ENCODE data around the gene HLCS. TPM values are rescaled to one million over a fixed set of nuclear protein-coding genes. Genes with fewer than 3 reads are reported as not detected.

HLCS gene
- total and polyA plus RNA-seq, 5 experiments from 2014 or later = 6.2 to 13.4 (median 12.3) TPM

GRCh38 chr21:36753556-36753955 is 212.9 kb downstream of the HLCS start:
- no peak overlapping the region for H3K4me3 Mint-ChIP-seq
- H3K27me3 Mint-ChIP-seq = peaks cover 3 to 14% (median 6%) of the 10 kb centered on the region in 5 donors
- H3K27ac Mint-ChIP-seq = no peak overlapping the region
- no peak for DNase-seq
- ATAC-seq = no peak
- no peaks in the 10 kb centered on the region for H3K9me3 Mint-ChIP-seq
- H3K36me3 Mint-ChIP-seq = peaks cover 47 to 86% (median 68%) of the 10 kb centered on the region in 3 donors
- POLR2A ChIA-PET = no interaction called here
- H3K4me1 Mint-ChIP-seq = peaks cover 0 to 3% (median under 1%) of the 10 kb centered on the region in 4 donors

GRCh38 chr21:36751383-36751782 is 215.1 kb downstream of the HLCS start:
- H3K36me3 Mint-ChIP-seq = peaks cover 44 to 75% (median 57%) of the 10 kb centered on the region in 3 donors
- peaks cover 0 to 16% (median 12%) of the 10 kb centered on the region in 4 donors for H3K4me1 Mint-ChIP-seq
- no peak overlapping the region for H3K4me3 Mint-ChIP-seq
- H3K27ac Mint-ChIP-seq = no peak overlapping the region
- H3K27me3 Mint-ChIP-seq = peaks cover 14 to 27% (median 18%) of the 10 kb centered on the region in 5 donors
- DNase-seq (no peak), ATAC-seq (no peak)
- no peaks in the 10 kb centered on the region for H3K9me3 Mint-ChIP-seq
- POLR2A ChIA-PET = no interaction called here

DNA sequence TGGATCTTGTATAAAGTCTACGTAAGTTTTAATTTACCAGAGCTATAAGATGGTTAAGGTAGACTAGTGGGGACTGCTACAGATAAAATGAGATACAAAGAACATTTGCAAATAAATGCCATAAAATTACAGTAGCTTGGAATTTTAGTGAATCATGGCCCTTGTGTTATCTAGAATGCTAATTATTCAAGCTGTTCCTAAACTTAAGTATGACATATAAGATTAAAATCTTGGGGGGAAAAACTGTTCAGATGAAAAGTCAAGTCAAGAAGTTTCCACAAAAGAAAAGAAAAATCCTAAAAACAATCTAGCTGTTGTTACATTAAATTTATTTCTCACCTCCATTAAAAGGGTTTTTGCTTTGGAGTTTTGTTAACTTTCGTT is 215.9 kb downstream of the HLCS start:
- H3K27ac Mint-ChIP-seq = no peak overlapping the region
- POLR2A ChIA-PET = no interaction called here
- no peak overlapping the region for H3K4me3 Mint-ChIP-seq
- H3K9me3 Mint-ChIP-seq = no peaks in the 10 kb centered on the region
- H3K27me3 Mint-ChIP-seq = peaks cover 18 to 32% (median 26%) of the 10 kb centered on the region in 5 donors
- H3K36me3 Mint-ChIP-seq = peaks cover 41 to 67% (median 51%) of the 10 kb centered on the region in 3 donors
- ATAC-seq (no peak), DNase-seq (no peak)
- H3K4me1 Mint-ChIP-seq = peaks cover 0 to 16% (median 13%) of the 10 kb centered on the region in 4 donors

DNA sequence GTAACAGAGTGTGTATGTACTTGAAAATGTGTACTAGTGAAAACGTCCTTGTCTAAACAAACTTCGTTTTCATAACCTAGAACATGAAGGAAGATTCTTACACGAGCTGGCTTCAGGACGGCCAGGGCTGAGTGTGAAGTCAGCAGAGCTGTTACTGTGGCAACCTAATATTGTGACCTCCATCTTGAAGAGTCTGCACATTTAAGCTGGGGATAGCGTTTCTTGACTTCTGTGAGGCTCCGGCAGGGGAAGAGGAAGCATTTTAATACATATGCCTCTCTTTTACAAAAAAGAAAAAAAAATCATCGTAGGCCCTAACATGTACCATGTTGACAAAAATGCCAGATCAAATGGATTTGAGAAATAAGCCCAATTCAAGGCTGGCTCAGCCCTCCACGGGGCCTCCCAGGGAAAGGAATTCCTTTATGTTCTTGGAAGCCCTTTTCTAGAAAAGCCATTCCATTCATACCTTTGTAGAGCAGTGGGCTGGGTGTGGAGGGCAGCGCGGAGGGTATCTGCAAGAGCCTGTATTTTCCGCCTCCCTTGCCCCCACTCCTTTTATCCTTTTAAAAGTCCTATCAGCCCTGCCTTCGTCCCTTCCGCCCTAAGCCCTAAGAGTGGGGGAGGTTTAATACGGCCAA is 216.4 kb downstream of the HLCS start:
- Mint-ChIP-seq H3K4me1 (peaks cover 0 to 16% (median 13%) of the 10 kb centered on the region in 4 donors), H3K27me3 (peaks cover 22 to 38% (median 31%) of the 10 kb centered on the region in 5 donors), H3K4me3 (peak overlapping the region in 1 of 10 donors; percentile 12), H3K36me3 (peaks cover 38 to 62% (median 47%) of the 10 kb centered on the region in 3 donors), H3K27ac (no peak overlapping the region), H3K9me3 (no peaks in the 10 kb centered on the region)
- POLR2A ChIA-PET = no interaction called here
- ATAC-seq (no peak), DNase-seq (no peak)

DNA sequence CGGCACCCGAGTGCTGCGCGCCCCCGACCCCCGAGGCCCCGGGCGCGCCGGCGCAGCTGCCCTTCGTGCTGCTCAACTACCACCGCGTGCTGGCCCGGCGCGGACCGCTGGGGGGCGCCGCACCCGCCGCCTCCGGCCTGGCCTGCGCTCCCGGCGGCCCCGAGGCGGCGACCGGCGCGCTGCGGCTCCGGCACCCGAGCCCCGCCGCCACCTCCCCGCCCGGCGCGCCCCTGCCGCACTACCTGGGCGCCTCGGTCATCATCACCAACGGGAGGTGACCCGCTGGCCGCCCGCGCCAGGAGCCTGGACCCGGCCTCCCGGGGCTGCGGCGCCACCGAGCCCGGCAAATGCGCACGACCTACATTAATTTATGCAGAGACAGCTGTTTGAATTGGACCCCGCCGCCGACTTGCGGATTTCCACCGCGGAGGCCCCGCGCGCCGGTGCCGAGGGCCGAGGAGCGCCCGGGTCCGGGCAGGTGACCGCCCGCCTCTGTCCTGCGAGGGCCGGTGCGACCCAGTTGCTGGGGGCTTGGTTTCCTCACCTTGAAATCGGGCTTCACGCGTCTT is 218.6 kb downstream of the HLCS start:
- Mint-ChIP-seq H3K4me3 (peak overlapping the region in 8 of 10 donors; percentile 17 to 72 (median 50)), H3K4me1 (peaks cover 0 to 16% (median 13%) of the 10 kb centered on the region in 4 donors), H3K27me3 (peaks cover 28 to 53% (median 35%) of the 10 kb centered on the region in 5 donors), H3K36me3 (peaks cover 20 to 41% (median 25%) of the 10 kb centered on the region in 3 donors), H3K9me3 (no peaks in the 10 kb centered on the region), H3K27ac (no peak overlapping the region)
- peak in 2 of 10 donors; percentile 13 to 21 for DNase-seq
- ATAC-seq = peak; percentile 25 to 49
- POLR2A ChIA-PET = no interaction called here

- peaks cover 0 to 16% (median 13%) of the 10 kb centered on the region in 4 donors for H3K4me1 Mint-ChIP-seq
Measured at GRCh38 chr21:36747041-36747814, 219.2 kb downstream of the HLCS start.

DNA sequence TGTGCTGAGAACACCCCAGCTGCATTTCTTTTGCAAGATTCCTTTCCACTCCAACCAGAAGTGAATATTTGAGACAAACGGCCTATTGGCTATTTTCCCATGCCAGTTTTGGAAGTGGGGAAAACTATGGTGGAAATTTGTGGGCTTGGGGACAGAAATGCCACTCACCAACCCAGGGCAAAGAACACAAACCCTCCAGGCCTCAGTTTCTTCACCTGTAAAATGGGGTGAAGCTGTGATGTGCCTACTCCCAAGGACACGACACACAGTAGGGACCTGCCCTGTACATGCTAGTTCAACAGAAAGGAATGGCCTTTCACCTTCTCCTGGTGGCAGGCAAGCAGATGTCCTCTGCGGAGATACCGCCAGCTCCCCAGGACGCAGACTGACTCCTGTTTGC is 221.0 kb downstream of the HLCS start:
- no peaks in the 10 kb centered on the region for H3K9me3 Mint-ChIP-seq
- POLR2A ChIA-PET = interaction anchor here (0.7 kb wide), 1 partner anchor 1130 kb away, joined by 3 read pairs; no protein-coding TSS in a partner anchor
- ATAC-seq (no peak), DNase-seq (no peak)
- H3K4me1 Mint-ChIP-seq = peaks cover 0 to 16% (median 13%) of the 10 kb centered on the region in 4 donors
- peak overlapping the region in 1 of 10 donors; percentile 24 for H3K27ac Mint-ChIP-seq
- H3K27me3 Mint-ChIP-seq = peaks cover 28 to 56% (median 40%) of the 10 kb centered on the region in 5 donors
- peaks cover 9 to 21% (median 13%) of the 10 kb centered on the region in 3 donors for H3K36me3 Mint-ChIP-seq
- no peak overlapping the region for H3K4me3 Mint-ChIP-seq

More at GRCh38 chr21:36747041-36747814, 219.2 kb downstream of the HLCS start:
- Mint-ChIP-seq H3K9me3 (no peaks in the 10 kb centered on the region), H3K27me3 (peaks cover 28 to 56% (median 37%) of the 10 kb centered on the region in 5 donors), H3K27ac (peak overlapping the region in 1 of 10 donors; percentile 6), H3K4me3 (peak overlapping the region; percentile 13 to 76 (median 64)), H3K36me3 (peaks cover 17 to 35% (median 22%) of the 10 kb centered on the region in 3 donors)
- ATAC-seq = peak in 1 of 2 donors; percentile 18
- POLR2A ChIA-PET = no interaction called here
- DNase-seq = no peak

DNA sequence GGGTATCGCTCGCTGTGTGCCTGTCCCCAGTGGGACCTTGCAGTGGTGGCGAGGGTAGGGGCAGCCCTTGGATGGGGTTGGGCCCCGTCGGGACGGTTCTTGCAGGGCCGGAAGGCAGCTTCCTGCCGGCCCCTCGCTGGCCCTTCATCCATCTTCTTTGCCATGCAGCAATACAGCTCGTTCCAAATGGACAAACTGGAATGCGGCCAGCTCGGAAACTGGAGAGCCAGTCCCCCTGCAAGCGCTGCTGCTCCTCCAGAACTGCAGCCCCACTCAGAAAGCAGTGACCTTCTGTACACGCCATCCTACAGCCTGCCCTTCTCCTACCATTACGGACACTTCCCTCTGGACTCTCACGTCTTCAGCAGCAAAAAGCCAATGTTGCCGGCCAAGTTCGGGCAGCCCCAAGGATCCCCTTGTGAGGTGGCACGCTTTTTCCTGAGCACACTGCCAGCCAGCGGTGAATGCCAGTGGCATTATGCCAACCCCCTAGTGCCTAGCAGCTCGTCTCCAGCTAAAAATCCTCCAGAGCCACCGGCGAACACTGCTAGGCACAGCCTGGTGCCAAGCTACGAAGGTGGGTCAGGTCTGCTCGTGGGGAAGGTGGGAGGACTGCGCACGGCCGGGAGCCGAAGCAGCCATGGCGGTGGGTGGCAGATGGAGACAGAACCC is 221.8 kb downstream of the HLCS start:
- H3K9me3 Mint-ChIP-seq = no peaks in the 10 kb centered on the region
- DNase-seq (no peak), ATAC-seq (no peak)
- H3K27me3 Mint-ChIP-seq = peaks cover 28 to 61% (median 41%) of the 10 kb centered on the region in 5 donors
- peaks cover 3 to 14% (median 8%) of the 10 kb centered on the region in 3 donors for H3K36me3 Mint-ChIP-seq
- POLR2A ChIA-PET = no interaction called here
- no peak overlapping the region for H3K4me3 Mint-ChIP-seq
- peaks cover 0 to 16% (median 13%) of the 10 kb centered on the region in 4 donors for H3K4me1 Mint-ChIP-seq
- peak overlapping the region in 1 of 10 donors; percentile 56 for H3K27ac Mint-ChIP-seq

DNA sequence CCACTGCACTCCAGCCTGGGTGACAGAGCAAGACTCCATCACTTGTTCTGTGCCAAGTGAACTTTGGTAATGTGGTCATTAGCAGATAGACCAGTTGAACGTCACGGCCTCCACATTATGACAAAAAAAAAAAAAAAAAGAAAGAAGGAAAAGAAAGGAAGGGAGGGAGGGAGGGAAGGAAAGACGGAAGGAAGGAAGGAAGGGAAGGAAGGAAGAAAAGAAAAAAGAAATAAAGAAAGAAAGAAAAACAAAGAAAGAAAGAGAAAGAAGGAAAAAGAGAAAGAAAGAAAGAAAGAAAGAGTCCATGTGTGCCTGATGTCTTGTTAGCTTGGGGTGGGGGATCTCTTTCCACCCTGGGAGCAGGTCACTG is 222.3 kb downstream of the HLCS start:
- Mint-ChIP-seq H3K4me1 (peaks cover 0 to 16% (median 13%) of the 10 kb centered on the region in 4 donors), H3K9me3 (no peaks in the 10 kb centered on the region), H3K36me3 (peaks cover 0 to 8% (median 4%) of the 10 kb centered on the region in 3 donors), H3K4me3 (no peak overlapping the region), H3K27ac (no peak overlapping the region), H3K27me3 (peaks cover 30 to 66% (median 45%) of the 10 kb centered on the region in 5 donors)
- POLR2A ChIA-PET = no interaction called here
- DNase-seq = no peak
- ATAC-seq = no peak

DNA sequence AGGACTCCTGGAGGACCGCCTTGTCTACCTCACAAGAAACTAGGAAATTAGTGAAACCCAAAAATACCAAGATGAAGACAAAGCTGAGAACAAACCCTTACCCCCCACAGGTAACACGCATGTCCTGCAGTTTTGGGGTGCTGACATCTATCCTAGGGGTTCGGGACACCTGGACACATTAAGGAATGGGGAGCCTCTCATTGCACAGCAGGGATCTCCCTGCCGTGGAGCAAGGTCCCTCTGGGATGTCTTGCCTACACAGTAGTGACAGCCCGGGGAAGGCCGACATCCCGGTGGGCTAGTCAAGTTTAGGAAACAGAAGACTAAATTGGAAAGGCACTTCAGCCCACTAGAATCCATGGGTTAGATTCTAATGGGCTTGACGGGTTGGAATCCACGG is 223.0 kb downstream of the HLCS start:
- Mint-ChIP-seq H3K36me3 (peaks cover 0 to 2% (median under 1%) of the 10 kb centered on the region in 3 donors), H3K27ac (no peak overlapping the region), H3K27me3 (peaks cover 25 to 66% (median 41%) of the 10 kb centered on the region in 5 donors), H3K9me3 (no peaks in the 10 kb centered on the region), H3K4me1 (peaks cover 0 to 13% (median 11%) of the 10 kb centered on the region in 4 donors), H3K4me3 (no peak overlapping the region)
- POLR2A ChIA-PET = no interaction called here
- DNase-seq (no peak), ATAC-seq (no peak)

DNA sequence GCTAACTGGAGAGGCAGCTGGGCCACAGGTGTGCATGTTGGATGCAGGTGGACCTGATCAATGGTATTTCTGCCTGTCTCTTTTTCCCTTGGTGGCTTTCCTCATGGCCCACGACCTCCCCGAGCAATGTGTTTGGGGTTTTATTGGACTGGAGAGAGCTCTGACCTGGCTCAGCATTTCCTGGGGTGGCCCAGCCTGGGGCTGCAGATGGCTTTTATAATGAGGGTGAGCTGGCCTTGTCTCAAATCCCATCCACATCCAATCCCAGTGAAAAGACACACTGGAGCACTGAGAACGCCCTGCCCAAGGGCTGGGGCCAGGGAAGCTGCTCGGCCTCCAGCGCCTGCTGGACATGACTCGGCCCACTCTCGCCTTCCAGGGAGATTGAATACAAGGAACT is 223.5 kb downstream of the HLCS start:
- POLR2A ChIA-PET = no interaction called here
- DNase-seq (no peak), ATAC-seq (no peak)
- Mint-ChIP-seq H3K9me3 (no peaks in the 10 kb centered on the region), H3K27me3 (peaks cover 22 to 64% (median 39%) of the 10 kb centered on the region in 5 donors), H3K36me3 (no peaks in the 10 kb centered on the region), H3K27ac (no peak overlapping the region), H3K4me1 (peaks cover 0 to 11% (median 9%) of the 10 kb centered on the region in 4 donors), H3K4me3 (no peak overlapping the region)

- ATAC-seq (no peak), DNase-seq (no peak)
- peaks cover 17 to 67% (median 32%) of the 10 kb centered on the region in 5 donors for H3K27me3 Mint-ChIP-seq
- H3K27ac Mint-ChIP-seq = no peak overlapping the region
- no peak overlapping the region for H3K4me3 Mint-ChIP-seq
- H3K36me3 Mint-ChIP-seq = no peaks in the 10 kb centered on the region
- no peaks in the 10 kb centered on the region for H3K9me3 Mint-ChIP-seq
- POLR2A ChIA-PET = interaction anchor here (0.5 kb wide), 1 partner anchor 156 kb away, joined by 7 read pairs; no protein-coding TSS in a partner anchor
- peaks cover 0 to 3% (median 1%) of the 10 kb centered on the region in 4 donors for H3K4me1 Mint-ChIP-seq
Measured at GRCh38 chr21:36741506-36741905, 225.0 kb downstream of the HLCS start.
